Prostate gland (tissue), 2 donors: ENCODE results near the gene C10orf67. TPM values are rescaled to one million over a fixed set of nuclear protein-coding genes. Genes with fewer than 3 reads are reported as not detected.

Source experiments
- DNase-seq: peaks from one replicate; pipeline ENCODE4 v3.0.0-alpha.2; 2019; ENCODE audit warnings: low spot score
- H3K27ac ChIP-seq, 2 donors: fragments of 200-600 bp; sonication (generic); 2 replicates each; pipeline ENCODE4 v1.5.1; 2017 to 2019
- H3K27me3 ChIP-seq: fragments of 200-600 bp; sonication (generic); replicated peaks from 2 replicates; pipeline ENCODE4 v1.5.1; 2019; ENCODE audit not compliant: insufficient read depth
- H3K36me3 ChIP-seq, 2 donors: fragments of 200-600 bp; sonication (generic); 1 replicate in 1 of 2; 2 replicates in 1 of 2; pipeline versions ENCODE4 v1.5.1 to v1.8.1; 2017 to 2019
- H3K4me1 ChIP-seq: fragments of 200-600 bp; sonication (generic); replicated peaks from 2 replicates; pipeline ENCODE4 v1.5.1; 2019
- H3K4me3 ChIP-seq, 2 donors: fragments of 200-600 bp; sonication (generic); 2 replicates each; pipeline ENCODE4 v1.5.1; 2017 to 2019
- H3K9me3 ChIP-seq: fragments of 200-600 bp; sonication (generic); 2 replicates; pipeline ENCODE4 v1.5.1; 2017
- POLR2A ChIP-seq: fragments of 450-650 bp; IDR thresholded peaks from one replicate; pipeline ENCODE4 v1.6.1; 2016; ENCODE audit warnings: antibody characterized with exemption, mild to moderate bottlenecking
- POLR2AphosphoS5 ChIP-seq: sonication (generic); formaldehyde crosslinking; IDR thresholded peaks from one replicate; pipeline ENCODE4 v1.6.1; 2017; ENCODE audit warnings: antibody characterized with exemption
- WGBS: methylation state at CpG from one replicate; pipeline ENCODE4 v1.1.5; 2018; 5-methylcytosine and 5-hydroxymethylcytosine counted together
- intact Hi-C: fragments of 100-400 bp; cut with DNase I; formaldehyde crosslinking; loops from one replicate; pipeline ENCODE4 v1.14.2; 2022
- total RNA-seq, 2 donors: library from RNA; depleted of rRNA; stranded (reverse); fragments of >200 nt; gene quantifications; one replicate each; pipeline ENCODE4 v1.1.0, GENCODE V29; 2016
- TF ChIP-seq, protein P1 (sequence below), 4 experiments: fragments of 200-600 bp in 2 of 4; fragments of 450-650 bp in 2 of 4; sonication (generic) in 2 of 4; IDR thresholded peaks; 1 replicate in 3 of 4; 2 replicates in 1 of 4; pipeline ENCODE4 v1.5.1; 2016 to 2019; ENCODE audit warnings: antibody characterized with exemption in 4 of 4, mild to moderate bottlenecking in 2 of 4, moderate library complexity in 2 of 4

The C10orf67 gene
- total RNA-seq, 2 donors from 2014 or later: 1.0 TPM; not detected in 1

DNA sequence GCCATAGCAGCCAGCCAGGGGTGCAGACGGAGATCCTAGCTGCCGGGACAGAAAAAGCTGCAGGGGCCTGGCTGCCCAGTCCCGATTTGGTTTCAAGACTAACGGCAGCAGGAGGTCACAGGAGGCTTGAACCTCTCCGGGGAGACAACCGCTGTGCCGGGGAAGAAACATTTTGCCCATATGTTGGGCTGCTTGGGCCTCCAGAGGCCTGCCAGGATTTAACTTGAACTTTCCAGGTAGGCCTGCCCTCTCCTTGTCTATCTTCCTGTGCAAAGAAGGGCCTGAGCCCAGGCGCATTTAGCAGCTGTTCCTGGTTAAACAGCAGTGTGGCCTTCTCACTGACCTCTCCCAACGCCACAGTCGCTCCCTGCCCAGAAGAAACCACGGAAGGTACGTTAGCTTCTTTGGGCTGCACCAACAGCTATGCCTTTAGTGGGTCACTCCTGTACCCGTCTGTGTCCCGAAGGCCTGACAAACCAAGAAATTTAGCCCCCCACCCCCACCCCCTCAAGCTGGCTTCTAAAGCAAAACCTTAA lies 169.6 kb downstream of the C10orf67 start:
- Histone ChIP-seq H3K4me1 (peaks cover 10% of the 10 kb centered on the region), H3K36me3 (no peaks in the 10 kb centered on the region), H3K27me3 (peaks cover 44% of the 10 kb centered on the region), H3K4me3 (no peak overlapping the region), H3K9me3 (no peaks in the 10 kb centered on the region), H3K27ac (no peak overlapping the region)
- TF ChIP-seq POLR2AphosphoS5 (no peak), POLR2A (no peak)
- TF ChIP-seq, protein P1, sequence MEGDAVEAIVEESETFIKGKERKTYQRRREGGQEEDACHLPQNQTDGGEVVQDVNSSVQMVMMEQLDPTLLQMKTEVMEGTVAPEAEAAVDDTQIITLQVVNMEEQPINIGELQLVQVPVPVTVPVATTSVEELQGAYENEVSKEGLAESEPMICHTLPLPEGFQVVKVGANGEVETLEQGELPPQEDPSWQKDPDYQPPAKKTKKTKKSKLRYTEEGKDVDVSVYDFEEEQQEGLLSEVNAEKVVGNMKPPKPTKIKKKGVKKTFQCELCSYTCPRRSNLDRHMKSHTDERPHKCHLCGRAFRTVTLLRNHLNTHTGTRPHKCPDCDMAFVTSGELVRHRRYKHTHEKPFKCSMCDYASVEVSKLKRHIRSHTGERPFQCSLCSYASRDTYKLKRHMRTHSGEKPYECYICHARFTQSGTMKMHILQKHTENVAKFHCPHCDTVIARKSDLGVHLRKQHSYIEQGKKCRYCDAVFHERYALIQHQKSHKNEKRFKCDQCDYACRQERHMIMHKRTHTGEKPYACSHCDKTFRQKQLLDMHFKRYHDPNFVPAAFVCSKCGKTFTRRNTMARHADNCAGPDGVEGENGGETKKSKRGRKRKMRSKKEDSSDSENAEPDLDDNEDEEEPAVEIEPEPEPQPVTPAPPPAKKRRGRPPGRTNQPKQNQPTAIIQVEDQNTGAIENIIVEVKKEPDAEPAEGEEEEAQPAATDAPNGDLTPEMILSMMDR (IDR thresholded peaks at IDR 0.05): no peak
- intact Hi-C loops: no loop called here
- 32% methylated on average over 14 of the region's 14 CpGs for WGBS
- DNase-seq: no peak

DNA sequence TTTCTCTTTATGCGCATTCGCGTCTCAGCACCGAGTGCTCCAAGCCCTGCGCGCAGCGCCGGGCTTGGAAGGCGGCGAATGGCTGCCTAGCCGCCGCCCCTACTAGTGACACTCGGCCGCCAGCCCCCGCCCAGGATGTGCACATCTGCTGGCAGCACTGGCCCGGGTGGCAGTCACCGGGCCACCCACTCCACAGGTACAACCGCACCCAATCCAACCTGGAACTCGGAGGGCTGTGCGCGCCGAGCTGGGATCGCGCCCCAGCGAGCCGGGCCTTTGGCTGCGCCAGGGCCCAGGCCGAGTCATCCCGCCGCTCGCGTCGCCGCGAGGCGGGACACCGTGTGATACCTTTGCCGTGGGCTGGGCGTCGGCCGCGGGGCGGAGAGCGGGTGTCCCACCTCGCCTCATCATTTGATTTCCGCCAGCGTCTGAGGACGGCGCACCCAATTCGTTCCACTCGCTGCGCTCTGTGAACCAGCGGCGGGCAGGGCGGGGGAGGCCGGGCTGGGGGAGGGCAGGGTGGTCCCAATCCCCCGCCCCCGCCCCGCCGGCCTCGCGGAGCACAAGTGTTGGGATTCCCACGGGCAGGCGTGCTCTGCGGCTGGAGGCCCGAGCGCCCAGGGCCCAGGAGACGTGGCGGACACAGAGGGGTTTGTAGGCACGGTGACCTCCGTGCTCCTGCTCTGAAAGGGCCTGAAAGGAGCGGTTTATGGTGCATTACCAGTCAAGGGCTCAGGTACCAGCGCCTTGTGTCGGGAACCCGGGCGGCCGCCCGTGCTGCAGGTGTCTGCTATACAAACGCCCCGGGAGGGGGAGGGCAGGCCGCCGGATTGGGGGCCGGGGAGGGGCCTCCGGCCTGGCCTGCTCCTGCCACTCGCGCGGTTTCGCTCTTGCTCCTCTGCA lies 170.3 kb downstream of the C10orf67 start:
- TF ChIP-seq, protein P1 (IDR thresholded peaks at IDR 0.05): no peak
- no peak for TF ChIP-seq POLR2AphosphoS5
- TF ChIP-seq POLR2A: no peak
- Histone ChIP-seq H3K27me3 (peaks cover 44% of the 10 kb centered on the region), H3K4me1 (peaks cover 10% of the 10 kb centered on the region), H3K9me3 (no peaks in the 10 kb centered on the region), H3K4me3 (no peak overlapping the region), H3K27ac (no peak overlapping the region), H3K36me3 (no peaks in the 10 kb centered on the region)
- no peak for DNase-seq
- WGBS: 2% methylated on average over 64 of the region's 88 CpGs
- intact Hi-C loops: no loop called here

DNA sequence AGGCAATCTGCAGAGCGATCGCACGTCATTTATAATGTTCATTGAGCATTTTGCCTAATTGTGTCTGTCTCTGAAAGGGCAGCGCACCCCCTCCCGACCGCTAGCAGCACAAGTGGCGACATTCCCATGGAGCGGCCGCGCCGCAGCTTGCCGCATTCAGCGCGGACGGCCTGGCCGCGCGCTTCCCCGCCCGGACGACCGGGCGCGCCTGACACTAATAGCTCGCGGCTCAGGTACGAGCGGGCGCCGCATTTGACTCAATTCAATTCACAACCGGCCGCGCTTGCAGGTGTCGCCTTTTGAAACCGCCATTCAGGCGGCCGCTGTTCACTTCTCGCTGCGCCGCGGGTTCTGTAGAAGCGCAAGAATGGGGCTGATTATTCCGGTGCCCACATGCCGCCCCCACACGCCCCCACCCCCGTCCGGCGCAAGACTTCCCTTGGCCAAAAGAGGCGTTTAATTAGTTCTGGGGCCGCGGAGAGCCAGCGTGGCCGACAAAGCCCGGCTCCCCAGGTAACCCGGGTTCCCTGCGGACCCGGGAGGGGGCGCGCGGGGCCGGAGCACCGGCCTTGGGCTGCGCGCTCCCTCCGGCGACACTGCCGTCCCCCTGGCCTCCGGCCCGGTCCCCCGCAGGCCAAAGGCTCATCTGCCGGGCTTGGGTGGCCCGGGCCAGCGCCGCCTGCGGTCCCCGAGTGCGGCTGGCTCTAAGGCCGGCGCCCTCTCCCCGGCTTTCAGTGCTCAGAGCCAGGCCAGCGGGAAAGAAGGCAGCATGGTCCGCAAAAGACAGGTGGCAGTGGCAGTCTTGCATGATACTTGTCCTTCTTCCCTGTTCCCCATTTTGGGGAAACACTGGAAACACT lies 171.2 kb downstream of the C10orf67 start:
- intact Hi-C loops: no loop called here
- WGBS: 2% methylated on average over 61 of the region's 82 CpGs
- Histone ChIP-seq H3K9me3 (no peaks in the 10 kb centered on the region), H3K36me3 (no peaks in the 10 kb centered on the region), H3K4me3 (no peak overlapping the region), H3K4me1 (peaks cover 10% of the 10 kb centered on the region), H3K27ac (no peak overlapping the region), H3K27me3 (peaks cover 44% of the 10 kb centered on the region)
- no peak for TF ChIP-seq POLR2A
- no peak for TF ChIP-seq POLR2AphosphoS5
- TF ChIP-seq, protein P1 (IDR thresholded peaks at IDR 0.05): no peak
- DNase-seq: no peak

DNA sequence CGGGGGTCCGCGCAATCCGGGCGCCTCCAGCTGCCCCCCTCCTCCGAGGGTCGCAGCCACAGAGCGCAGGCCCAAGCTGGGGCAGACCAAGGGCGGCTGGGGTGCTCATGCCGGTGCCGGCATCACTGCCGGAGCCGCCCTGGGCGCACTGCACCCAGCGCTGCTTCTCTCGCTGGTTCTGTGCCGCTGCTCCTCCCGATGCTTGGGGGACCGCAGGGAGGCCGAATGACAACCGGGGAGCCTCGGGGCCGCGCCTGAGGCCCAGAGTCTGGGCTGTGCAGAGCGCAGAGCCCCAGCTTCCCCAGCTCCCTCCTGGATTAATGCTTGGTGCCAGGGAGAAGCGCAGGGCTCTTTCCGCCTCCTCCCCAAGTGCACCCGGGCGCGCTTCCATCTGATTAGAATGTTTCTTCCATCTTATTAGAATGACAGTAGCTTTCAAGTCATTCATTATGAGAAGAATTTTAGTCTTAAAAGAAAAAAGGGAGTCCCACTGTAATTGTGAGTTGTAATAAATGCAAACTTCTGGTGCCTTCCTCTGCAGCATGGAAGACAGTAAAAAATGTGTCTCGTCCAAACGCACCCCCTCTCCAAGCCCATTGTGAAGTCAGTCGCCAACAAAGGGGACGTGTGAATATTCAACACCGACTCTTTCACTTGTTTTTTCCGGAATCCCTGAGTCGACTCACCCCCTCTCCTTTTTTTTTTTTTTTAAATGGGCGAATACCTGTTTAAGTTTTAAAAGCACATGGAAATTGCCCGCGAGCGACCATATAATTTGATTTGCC lies 172.0 kb downstream of the C10orf67 start:
- DNase-seq: no peak
- intact Hi-C loops: no loop called here
- H3K27ac ChIP-seq: no peak overlapping the region
- WGBS: 2% methylated on average over 27 of the region's 41 CpGs
- peaks cover 41% of the 10 kb centered on the region for H3K27me3 ChIP-seq
- H3K9me3 ChIP-seq: no peaks in the 10 kb centered on the region
- H3K36me3 ChIP-seq: no peaks in the 10 kb centered on the region
- TF ChIP-seq POLR2A (no peak), POLR2AphosphoS5 (no peak)
- TF ChIP-seq, protein P1 (IDR thresholded peaks at IDR 0.05): no peak
- peaks cover 10% of the 10 kb centered on the region for H3K4me1 ChIP-seq
- H3K4me3 ChIP-seq: no peak overlapping the region
